ENCODE data around the gene CD3E.

DNA sequence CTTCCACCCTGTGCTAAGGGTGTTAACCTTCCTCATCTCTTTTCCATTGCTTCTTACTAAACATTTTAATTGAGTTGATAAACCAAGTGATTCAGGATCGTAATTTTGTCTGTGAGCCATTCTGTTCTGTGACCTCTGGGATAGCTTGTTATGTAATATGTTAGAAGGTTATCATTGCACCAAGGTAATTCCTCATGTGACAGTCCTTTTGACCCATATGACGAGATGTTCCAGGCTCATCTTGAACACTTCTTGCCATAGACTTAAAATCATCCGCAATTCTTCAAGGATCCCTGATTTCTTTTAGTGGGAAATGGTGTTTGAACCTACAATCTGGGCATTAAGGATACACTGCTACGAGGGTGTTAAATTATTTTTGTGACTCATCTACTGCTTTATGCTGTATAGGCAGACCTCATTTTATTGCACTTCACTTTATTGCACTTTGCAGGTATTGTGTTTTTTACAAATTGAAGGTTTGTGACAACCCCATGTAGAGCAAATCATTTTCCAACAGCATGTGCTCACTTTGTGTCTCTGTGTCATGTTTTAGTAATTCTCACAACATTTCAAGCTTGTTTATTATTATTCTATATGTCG is 21.4 kb upstream of the CD3E start:
- TF ChIP-seq, protein P1, sequence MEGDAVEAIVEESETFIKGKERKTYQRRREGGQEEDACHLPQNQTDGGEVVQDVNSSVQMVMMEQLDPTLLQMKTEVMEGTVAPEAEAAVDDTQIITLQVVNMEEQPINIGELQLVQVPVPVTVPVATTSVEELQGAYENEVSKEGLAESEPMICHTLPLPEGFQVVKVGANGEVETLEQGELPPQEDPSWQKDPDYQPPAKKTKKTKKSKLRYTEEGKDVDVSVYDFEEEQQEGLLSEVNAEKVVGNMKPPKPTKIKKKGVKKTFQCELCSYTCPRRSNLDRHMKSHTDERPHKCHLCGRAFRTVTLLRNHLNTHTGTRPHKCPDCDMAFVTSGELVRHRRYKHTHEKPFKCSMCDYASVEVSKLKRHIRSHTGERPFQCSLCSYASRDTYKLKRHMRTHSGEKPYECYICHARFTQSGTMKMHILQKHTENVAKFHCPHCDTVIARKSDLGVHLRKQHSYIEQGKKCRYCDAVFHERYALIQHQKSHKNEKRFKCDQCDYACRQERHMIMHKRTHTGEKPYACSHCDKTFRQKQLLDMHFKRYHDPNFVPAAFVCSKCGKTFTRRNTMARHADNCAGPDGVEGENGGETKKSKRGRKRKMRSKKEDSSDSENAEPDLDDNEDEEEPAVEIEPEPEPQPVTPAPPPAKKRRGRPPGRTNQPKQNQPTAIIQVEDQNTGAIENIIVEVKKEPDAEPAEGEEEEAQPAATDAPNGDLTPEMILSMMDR (IDR thresholded peaks at IDR 0.05) = no peak
- no peak for TF ChIP-seq POLR2AphosphoS5 (IDR thresholded peaks at IDR 0.05; ENCODE audit: low read depth, low read length)

Measured in Panc1 (cell line).